ENCODE results near the gene HOXB13. TPM values are rescaled to one million over a fixed set of nuclear protein-coding genes. Genes with fewer than 3 reads are reported as not detected.
A peak's percentile ranks its signal among the peaks of the same experiment; 100 is the strongest.

The HOXB13 gene
- total and polyA plus RNA-seq, 7 experiments from 2014 or later = not detected

DNA sequence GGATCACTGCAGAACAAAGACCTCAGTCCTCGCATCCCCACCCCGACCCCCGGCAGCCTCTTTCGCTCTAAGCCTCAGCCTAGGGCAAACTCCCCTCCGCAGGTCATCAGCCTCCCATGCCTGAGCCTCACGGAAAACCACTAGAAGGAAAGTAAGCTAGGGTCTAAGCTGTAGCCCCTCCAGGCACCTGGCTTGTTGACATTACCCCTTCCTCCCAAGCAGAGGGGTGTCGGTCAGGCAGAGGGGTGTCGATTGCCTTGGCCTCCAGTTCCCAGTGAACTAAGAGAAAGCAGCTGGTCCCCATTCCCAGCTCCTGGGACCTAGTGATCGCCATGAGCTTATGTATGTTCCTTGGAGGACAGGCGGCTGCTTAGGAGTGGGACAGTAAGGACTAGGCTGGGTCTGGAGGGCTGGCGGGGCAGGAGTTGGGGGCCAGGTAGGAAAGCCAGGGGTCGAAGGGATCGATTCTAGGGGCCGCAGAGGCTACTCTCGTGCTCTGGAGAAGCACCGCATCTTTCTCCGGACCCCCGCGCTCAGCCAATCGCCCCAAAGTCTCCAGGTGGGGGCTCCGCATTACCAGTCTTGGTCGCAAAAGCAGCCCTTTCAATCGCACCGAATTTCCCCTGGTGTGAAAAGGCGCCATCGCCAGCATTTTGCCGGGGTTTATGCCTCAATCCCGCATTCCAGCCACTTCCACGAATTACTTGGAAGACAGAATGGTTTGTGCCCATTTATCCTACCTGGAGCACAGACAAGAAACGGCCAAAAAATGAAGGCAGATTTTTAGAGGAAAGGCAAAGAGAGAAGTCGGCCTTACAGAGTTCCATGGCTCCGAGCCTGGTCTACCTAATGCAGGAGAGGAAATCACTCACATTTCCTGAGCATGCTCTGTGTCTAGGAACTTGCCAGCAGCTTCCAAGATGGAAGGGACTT lies 21.3 kb upstream of the HOXB13 start:
- Histone ChIP-seq H3K27me3 (ENCODE audit: control insufficient read depth in 2 of 2, insufficient read depth in 2 of 2, low read length in 2 of 2) (peaks cover 46 to 95% of the 10 kb centered on the region in 2 donors), H3K4me3 (ENCODE audit: low read length) (no peak overlapping the region), H3K36me3 (ENCODE audit: control insufficient read depth in 2 of 3, insufficient read depth in 3 of 3, low read length in 3 of 3) (no peaks in the 10 kb centered on the region), H3K27ac (ENCODE audit: low read depth, low read length) (no peak overlapping the region), H3K9me3 (ENCODE audit: control insufficient read depth in 2 of 3, low read length in 3 of 3) (no peaks in the 10 kb centered on the region), H3K4me1 (ENCODE audit: control insufficient read depth in 2 of 2, insufficient read depth in 2 of 2, low read length in 2 of 2) (peaks cover 5 to 10% of the 10 kb centered on the region in 2 donors)
- Mint-ChIP-seq H3K27me3 (peaks cover 82 to 95% (median 91%) of the 10 kb centered on the region in 5 donors), H3K4me3 (no peak overlapping the region), H3K4me1 (peaks cover 12 to 29% (median 25%) of the 10 kb centered on the region in 7 donors), H3K27ac (peak overlapping the region in 3 of 9 donors; percentile 4 to 71 (median 58)), H3K9me3 (peaks cover 0 to 10% (median 6%) of the 10 kb centered on the region in 11 donors), H3K36me3 (peaks cover 0 to 5% (median 0%) of the 10 kb centered on the region in 5 donors)
- ChIA-PET CTCF (interaction anchor here (1.1 kb wide), 1 partner anchor 42 kb away, joined by 3 read pairs; no protein-coding TSS in a partner anchor), POLR2A (no interaction called here)
- DNase-seq = no peak
- intact Hi-C loops (cut with micrococcal nuclease) = loop anchor here in 1 of 2 donors (2.0 to 10.0 kb wide), 5 partner anchors 25 to 1215 kb away; partner anchors contain the start of genes DLX4, HOXB7, HOXB9 and IGF2BP1
- ATAC-seq = no peak

DNA sequence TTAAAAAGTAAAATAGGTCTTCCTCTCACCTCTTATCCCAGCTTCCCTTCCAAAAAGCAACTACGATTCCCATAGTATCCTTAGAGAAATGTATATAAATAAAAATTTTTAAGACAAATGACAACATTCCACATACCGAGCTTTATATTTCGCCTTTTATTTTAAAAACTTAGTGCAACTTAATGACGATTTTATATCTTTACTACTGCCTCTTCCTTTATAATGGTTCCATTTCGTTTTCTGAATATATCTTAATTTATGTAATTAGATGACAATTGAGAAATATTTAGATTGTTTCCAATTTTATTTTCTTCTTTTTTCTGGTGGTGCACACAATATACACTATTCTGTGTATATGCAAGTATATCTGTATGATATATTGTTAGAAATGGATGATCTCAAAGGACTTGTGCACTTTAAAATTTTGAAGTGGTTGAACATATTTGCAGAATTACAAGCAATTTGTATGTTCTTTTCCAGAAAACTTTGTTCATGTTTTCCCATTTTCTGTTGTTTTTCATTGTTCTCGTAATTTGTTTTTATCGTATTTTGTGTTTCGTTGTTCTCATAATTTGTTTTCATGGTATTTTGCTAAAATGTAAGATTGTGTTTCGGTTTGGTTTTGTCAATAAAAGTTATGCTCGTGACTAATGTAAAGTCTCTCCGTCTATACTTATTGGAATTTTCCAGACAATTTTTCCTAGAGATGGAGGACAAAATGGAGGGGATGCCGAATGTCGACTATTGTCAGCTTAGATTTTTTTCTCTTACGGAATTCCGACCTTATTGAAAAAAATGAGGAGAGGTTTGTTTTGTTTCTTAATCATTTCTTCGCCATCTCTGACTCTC lies 20.4 kb upstream of the HOXB13 start:
- Histone ChIP-seq H3K4me3 (ENCODE audit: low read length) (no peak overlapping the region), H3K9me3 (ENCODE audit: control insufficient read depth in 2 of 3, low read length in 3 of 3) (no peaks in the 10 kb centered on the region), H3K27ac (ENCODE audit: low read depth, low read length) (no peak overlapping the region), H3K27me3 (ENCODE audit: control insufficient read depth in 2 of 2, insufficient read depth in 2 of 2, low read length in 2 of 2) (peaks cover 49 to 90% of the 10 kb centered on the region in 2 donors), H3K36me3 (ENCODE audit: control insufficient read depth in 2 of 3, insufficient read depth in 3 of 3, low read length in 3 of 3) (no peaks in the 10 kb centered on the region), H3K4me1 (ENCODE audit: control insufficient read depth in 2 of 2, insufficient read depth in 2 of 2, low read length in 2 of 2) (peaks cover 0 to under 1% of the 10 kb centered on the region in 2 donors)
- Mint-ChIP-seq H3K27ac (peak overlapping the region in 3 of 9 donors; percentile 4 to 71 (median 58)), H3K36me3 (peaks cover 0 to 5% (median 0%) of the 10 kb centered on the region in 5 donors), H3K9me3 (peaks cover 0 to 10% (median 6%) of the 10 kb centered on the region in 11 donors), H3K4me3 (no peak overlapping the region), H3K27me3 (peaks cover 83 to 97% (median 91%) of the 10 kb centered on the region in 5 donors), H3K4me1 (peaks cover 9 to 22% (median 18%) of the 10 kb centered on the region in 7 donors)
- ATAC-seq (no peak), DNase-seq (no peak)
- CTCF ChIA-PET = interaction anchor here (0.7 kb wide), 1 partner anchor 130 kb away, joined by 3 read pairs; no protein-coding TSS in a partner anchor
- intact Hi-C loops (cut with micrococcal nuclease) = loop anchor here in 1 of 2 donors (2.0 to 10.0 kb wide), 5 partner anchors 24 to 1216 kb away; partner anchors contain the start of genes DLX4, HOXB7, HOXB9 and IGF2BP1
- POLR2A ChIA-PET = interaction anchor here (0.7 kb wide), 1 partner anchor 260 kb away, joined by 3 read pairs; no protein-coding TSS in a partner anchor

DNA sequence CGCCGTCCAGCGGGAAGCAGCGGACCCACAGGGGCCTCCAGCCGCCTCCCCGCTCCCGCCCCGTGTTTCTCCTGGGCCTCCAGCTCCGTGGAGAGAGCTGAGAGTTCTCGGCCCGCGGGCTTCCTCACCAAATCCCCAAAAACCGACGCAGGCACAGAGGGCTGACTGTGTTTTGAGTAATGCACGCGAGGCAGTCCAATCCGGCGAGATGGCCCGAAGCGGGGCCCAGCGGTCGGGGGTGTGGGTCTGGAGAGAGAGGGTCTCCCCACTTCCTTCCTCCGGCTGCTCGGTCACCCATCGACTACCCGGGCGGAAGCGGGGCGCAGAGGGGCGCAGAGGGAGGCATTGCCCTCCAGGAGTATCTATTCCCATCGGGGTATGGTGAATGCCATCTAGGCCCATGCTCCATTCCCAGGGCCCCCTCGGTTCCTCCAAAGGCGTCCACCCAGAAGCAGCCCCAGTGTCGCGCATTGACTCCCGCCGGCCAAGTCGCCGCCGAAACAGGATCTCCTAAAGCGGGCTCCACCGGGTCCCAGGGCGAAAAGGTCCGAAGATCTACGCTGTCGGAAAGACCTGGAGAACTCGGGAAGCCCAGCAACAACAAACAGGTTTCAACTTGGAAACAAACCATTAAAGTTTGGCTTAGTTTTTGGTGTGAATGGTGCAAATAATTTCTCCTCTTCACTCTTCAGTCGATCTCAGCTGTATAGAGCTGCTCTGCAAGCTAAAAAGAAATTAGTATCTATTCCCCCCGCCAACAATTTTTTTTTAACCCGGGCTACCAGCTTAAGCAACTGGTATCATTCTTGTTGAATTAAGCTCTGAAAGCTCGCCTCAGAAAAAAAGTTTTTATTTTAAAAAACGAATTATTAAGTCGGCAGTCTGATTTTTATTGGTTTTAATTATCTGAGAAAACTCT lies 19.2 kb upstream of the HOXB13 start:
- intact Hi-C loops (cut with micrococcal nuclease) = loop anchor here in 1 of 2 donors (2.0 to 10.0 kb wide), 5 partner anchors 23 to 1217 kb away; partner anchors contain the start of genes DLX4, HOXB7, HOXB9 and IGF2BP1
- peaks cover 83 to 98% (median 92%) of the 10 kb centered on the region in 5 donors for H3K27me3 Mint-ChIP-seq
- ChIA-PET POLR2A (interaction anchor here (0.7 kb wide), 1 partner anchor 427 kb away, joined by 3 read pairs; no protein-coding TSS in a partner anchor), CTCF (interaction anchor here (0.6 kb wide), 1 partner anchor 67 kb away, joined by 3 read pairs; no protein-coding TSS in a partner anchor)
- Histone ChIP-seq H3K4me3 (ENCODE audit: low read length) (no peak overlapping the region), H3K36me3 (ENCODE audit: control insufficient read depth in 2 of 3, insufficient read depth in 3 of 3, low read length in 3 of 3) (no peaks in the 10 kb centered on the region), H3K27ac (ENCODE audit: low read depth, low read length) (no peak overlapping the region), H3K27me3 (ENCODE audit: control insufficient read depth in 2 of 2, insufficient read depth in 2 of 2, low read length in 2 of 2) (peaks cover 40 to 82% of the 10 kb centered on the region in 2 donors), H3K9me3 (ENCODE audit: control insufficient read depth in 2 of 3, low read length in 3 of 3) (no peaks in the 10 kb centered on the region), H3K4me1 (ENCODE audit: control insufficient read depth in 2 of 2, insufficient read depth in 2 of 2, low read length in 2 of 2) (no peaks in the 10 kb centered on the region)
- peaks cover 0 to 10% (median 7%) of the 10 kb centered on the region in 11 donors for H3K9me3 Mint-ChIP-seq
- H3K4me3 Mint-ChIP-seq = no peak overlapping the region
- H3K27ac Mint-ChIP-seq = peak overlapping the region in 2 of 9 donors; percentile 12 to 31
- H3K36me3 Mint-ChIP-seq = peaks cover 0 to 5% (median 0%) of the 10 kb centered on the region in 5 donors
- no peak for DNase-seq
- H3K4me1 Mint-ChIP-seq = peaks cover 5 to 14% (median 9%) of the 10 kb centered on the region in 7 donors
- no peak for ATAC-seq

DNA sequence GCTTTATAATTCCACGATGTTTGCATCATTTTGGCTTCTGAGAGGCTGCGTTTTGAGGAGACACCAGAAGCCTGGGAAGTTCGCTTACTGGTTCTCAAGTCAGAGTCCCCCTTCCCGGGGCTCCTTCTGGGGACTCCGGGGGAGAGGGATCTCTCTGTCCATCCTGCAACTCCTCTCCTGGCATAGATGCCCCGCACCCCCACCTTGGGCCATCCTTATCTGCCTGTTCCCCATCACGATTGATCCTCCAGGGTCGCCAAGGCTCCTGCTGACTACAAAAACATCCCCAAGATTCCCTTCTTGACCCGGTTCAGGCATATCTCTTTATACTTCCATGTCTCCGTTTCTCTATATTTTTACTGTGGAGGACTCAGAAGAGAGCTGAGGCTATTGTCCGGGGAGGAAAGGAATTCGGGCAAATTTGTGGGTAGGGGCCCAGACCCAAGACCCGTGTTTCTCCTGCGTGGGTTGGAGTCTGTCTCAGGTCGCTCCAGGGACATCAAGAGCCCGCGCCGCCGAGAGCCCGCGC lies 18.4 kb upstream of the HOXB13 start:
- peak overlapping the region in 2 of 9 donors; percentile 11 to 67 for H3K27ac Mint-ChIP-seq
- H3K27me3 ChIP-seq (ENCODE audit: control insufficient read depth in 2 of 2, insufficient read depth in 2 of 2, low read length in 2 of 2) = peaks cover 43 to 80% of the 10 kb centered on the region in 2 donors
- H3K36me3 ChIP-seq (ENCODE audit: control insufficient read depth in 2 of 3, insufficient read depth in 3 of 3, low read length in 3 of 3) = no peaks in the 10 kb centered on the region
- ChIA-PET CTCF (interaction anchor here (1.5 kb wide), 1 partner anchor 69 kb away, joined by 3 read pairs; no protein-coding TSS in a partner anchor), POLR2A (no interaction called here)
- peaks cover 5 to 14% (median 9%) of the 10 kb centered on the region in 7 donors for H3K4me1 Mint-ChIP-seq
- intact Hi-C loops (cut with micrococcal nuclease) = loop anchor here in 1 of 2 donors (5.0 to 10.0 kb wide), 3 partner anchors 120 to 1218 kb away; partner anchors contain the start of genes DLX4, HOXB7 and HOXB9
- ATAC-seq (no peak), DNase-seq (no peak)
- H3K4me3 ChIP-seq (ENCODE audit: low read length) = no peak overlapping the region
- H3K9me3 ChIP-seq (ENCODE audit: control insufficient read depth in 2 of 3, low read length in 3 of 3) = no peaks in the 10 kb centered on the region
- peaks cover 0 to 5% (median 0%) of the 10 kb centered on the region in 5 donors for H3K36me3 Mint-ChIP-seq
- peaks cover 83 to 99% (median 93%) of the 10 kb centered on the region in 5 donors for H3K27me3 Mint-ChIP-seq
- H3K4me1 ChIP-seq (ENCODE audit: control insufficient read depth in 2 of 2, insufficient read depth in 2 of 2, low read length in 2 of 2) = no peaks in the 10 kb centered on the region
- H3K27ac ChIP-seq (ENCODE audit: low read depth, low read length) = no peak overlapping the region
- peak overlapping the region in 1 of 10 donors; percentile 11 for H3K4me3 Mint-ChIP-seq
- H3K9me3 Mint-ChIP-seq = peaks cover 0 to 13% (median 7%) of the 10 kb centered on the region in 11 donors
